Stimulated activated effector memory CD8-positive, alpha-beta T cell treated with anti-CD3 and anti-CD28 coated beads, Interleukin-12 subunit alpha, Interleukin-12 subunit beta, amount 100 ng/mL, for 72 hours (primary cell): ENCODE results near the gene RABL2B.
"Not testable (repeated sequence)": the region's sequence is repeated elsewhere in the genome, so short reads cannot be mapped to it uniquely, and the experiment has no call there.

ENCODE experiments used
- ATAC-seq: fragments of 150-1000 bp; cut with Tn5 transposase; 2 replicates; pipeline ENCODE4 v1.10.0; 2021
- DNase-seq, 2 donors: peaks; one replicate each; pipeline ENCODE4 v3.0.0; 2021 to 2022; ENCODE audit warnings: low spot score in 2 of 2
- H3K27ac Mint-ChIP-seq: one replicate; pipeline ENCODE4 v1.8.0; 2022; ENCODE audit warnings: mild to moderate bottlenecking, mixed read lengths
- H3K36me3 Mint-ChIP-seq: one replicate; pipeline ENCODE4 v1.8.0; 2022; ENCODE audit warnings: mild to moderate bottlenecking, mixed read lengths
- H3K4me1 Mint-ChIP-seq: one replicate; pipeline ENCODE4 v1.8.0; 2022; ENCODE audit warnings: mixed read lengths
- H3K4me3 Mint-ChIP-seq: one replicate; pipeline ENCODE4 v1.8.0; 2022; ENCODE audit warnings: mild to moderate bottlenecking, mixed read lengths
- H3K9me3 Mint-ChIP-seq: one replicate; pipeline ENCODE4 v1.8.0; 2022; ENCODE audit warnings: mixed read lengths

RABL2B gene

DNA sequence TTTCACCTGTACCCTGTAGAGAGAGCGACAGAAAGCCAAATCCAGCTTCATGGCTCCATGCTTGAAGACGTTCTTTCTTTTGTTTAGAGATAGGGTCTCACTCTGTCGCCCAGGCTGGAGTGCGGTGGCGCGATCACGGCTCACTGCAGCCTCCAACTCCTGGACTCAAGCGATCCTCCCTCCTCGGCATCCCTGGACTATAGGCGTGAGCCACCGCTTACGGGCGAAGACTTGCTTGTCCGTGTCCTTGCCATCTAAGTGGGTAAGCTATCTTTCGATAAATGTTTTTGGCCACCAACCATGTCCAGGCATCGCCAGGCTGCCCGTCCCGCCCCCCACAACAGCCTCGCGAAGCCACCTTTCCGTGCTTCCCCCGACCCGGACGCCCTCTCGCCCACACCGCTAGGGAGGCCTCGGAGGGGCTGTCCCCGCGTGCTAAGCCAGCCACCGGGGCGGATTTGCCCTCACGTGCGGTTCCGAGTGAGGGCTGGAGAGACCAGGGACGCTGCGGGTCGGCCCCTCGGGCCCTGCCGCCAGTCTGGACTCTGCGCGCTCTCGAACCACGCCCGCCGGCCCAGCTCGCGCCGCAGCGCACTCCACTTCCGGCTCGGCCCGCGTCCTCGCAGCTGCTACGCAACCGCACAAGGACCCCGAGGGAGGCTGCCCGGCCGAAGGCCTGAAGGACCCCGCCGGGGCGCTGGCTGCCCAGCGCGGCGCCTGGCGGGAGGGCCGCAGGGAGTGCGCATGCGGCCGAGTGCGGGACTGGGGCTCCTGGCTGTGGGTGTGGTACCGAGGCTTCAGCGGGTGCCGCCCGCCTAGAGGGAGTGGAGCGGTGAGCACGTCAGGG is at the start of gene RABL2B:
Gene RABL2B (minus strand): TSS at position 604 of the 847 bp plus-strand sequence. CDS start 1,342 bp downstream, outside the sequence.
- ATAC-seq (peak; percentile 95), DNase-seq (peak; percentile 93 to 97)
- peak within 1 kb of the TSS; percentile 79 for H3K27ac Mint-ChIP-seq
- peak within 1 kb of the TSS; percentile 79 for H3K4me3 Mint-ChIP-seq
- H3K4me1 Mint-ChIP-seq: peaks cover 13% of the 10 kb centered on the region
- H3K36me3 Mint-ChIP-seq, H3K9me3 Mint-ChIP-seq: not testable (repeated sequence)

- not testable (repeated sequence) for ATAC-seq, DNase-seq, H3K36me3 Mint-ChIP-seq, H3K4me3 Mint-ChIP-seq, H3K27ac Mint-ChIP-seq, H3K9me3 Mint-ChIP-seq
- H3K4me1 Mint-ChIP-seq: peaks cover 12% of the 10 kb centered on the region
Measured at GRCh38 chr22:50786936-50787335, 3.5 kb upstream of the RABL2B start.

DNA sequence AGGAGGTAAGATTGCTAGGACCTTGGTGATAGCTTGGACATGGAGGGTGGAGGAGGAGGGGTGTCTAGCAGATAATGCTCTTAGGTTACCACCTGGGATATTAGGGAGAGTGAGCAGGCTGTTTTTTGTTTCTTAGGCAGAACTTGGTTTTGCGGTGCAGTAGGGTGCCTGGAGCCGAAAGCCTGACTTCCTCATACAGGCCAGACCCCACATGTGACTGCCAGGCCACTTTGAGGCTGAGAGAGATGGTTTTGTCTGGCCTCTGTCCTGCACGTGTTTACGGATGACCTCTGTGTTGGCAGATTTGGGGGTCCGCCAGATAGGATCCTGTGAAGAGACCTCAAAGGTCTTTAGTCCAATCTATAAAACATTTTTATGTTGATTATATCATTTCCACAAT is 1.9 kb upstream of the RABL2B start:
- not testable (repeated sequence) for ATAC-seq, H3K4me3 Mint-ChIP-seq, H3K36me3 Mint-ChIP-seq, DNase-seq, H3K27ac Mint-ChIP-seq, H3K9me3 Mint-ChIP-seq
- peaks cover 13% of the 10 kb centered on the region for H3K4me1 Mint-ChIP-seq

- H3K36me3 Mint-ChIP-seq, H3K9me3 Mint-ChIP-seq, DNase-seq: not testable (repeated sequence)
- peak; percentile 12 for ATAC-seq
- H3K27ac Mint-ChIP-seq: peak overlapping the region; percentile 79
- peak overlapping the region; percentile 79 for H3K4me3 Mint-ChIP-seq
- peaks cover 13% of the 10 kb centered on the region for H3K4me1 Mint-ChIP-seq
Measured at GRCh38 chr22:50783880-50784276, 442 bp upstream of the RABL2B start.

- not testable (repeated sequence) for ATAC-seq, DNase-seq, H3K9me3 Mint-ChIP-seq, H3K36me3 Mint-ChIP-seq, H3K27ac Mint-ChIP-seq
- peaks cover 13% of the 10 kb centered on the region for H3K4me1 Mint-ChIP-seq
- H3K4me3 Mint-ChIP-seq: peak overlapping the region; percentile 79
Measured at GRCh38 chr22:50782253-50782652, 1.2 kb downstream of the RABL2B start.

DNA sequence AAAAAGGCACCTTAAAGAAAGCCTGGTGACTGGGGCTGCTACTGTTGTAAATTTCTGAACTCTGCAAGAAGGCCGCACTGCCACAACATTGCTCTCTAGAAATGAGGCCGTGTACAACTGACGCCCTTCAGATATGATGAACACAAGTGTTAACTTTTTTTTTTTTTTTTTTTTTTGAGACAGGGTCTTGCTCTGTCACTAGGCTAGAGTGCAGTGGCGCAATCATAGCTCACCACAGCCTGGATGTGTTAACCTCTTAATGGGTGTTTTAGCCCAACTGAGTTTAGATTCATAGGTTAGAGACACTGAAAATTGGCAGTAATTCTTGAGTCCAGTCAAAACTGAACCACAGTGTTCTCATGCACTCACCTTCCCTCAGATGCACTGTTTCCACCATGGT is 3.2 kb downstream of the RABL2B start:
- not testable (repeated sequence) for H3K9me3 Mint-ChIP-seq, DNase-seq, H3K27ac Mint-ChIP-seq, H3K4me3 Mint-ChIP-seq
- Mint-ChIP-seq H3K36me3 (peaks cover 15% of the 10 kb centered on the region), H3K4me1 (peaks cover 13% of the 10 kb centered on the region)
- ATAC-seq: peak; percentile 50

DNA sequence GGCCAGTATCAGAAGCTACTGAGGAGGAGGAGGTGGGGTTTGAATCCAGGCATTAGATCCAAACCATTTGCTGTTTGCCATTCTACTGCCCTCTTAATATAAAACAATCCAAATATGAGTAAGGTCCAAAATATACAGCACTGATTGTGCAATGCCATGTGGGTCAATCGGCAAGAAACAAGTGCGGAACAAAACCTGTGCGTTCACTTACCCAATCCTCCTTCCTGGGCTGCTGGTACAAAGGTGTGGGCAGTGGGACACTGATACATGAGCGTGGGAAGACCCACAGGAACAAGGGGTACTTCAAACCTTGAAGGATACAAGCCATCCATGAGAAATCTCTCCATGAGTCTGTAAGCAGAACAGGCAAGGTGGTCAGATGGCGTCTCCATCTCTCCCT is 5.8 kb downstream of the RABL2B start:
- not testable (repeated sequence) for H3K4me1 Mint-ChIP-seq, H3K27ac Mint-ChIP-seq, H3K4me3 Mint-ChIP-seq, H3K9me3 Mint-ChIP-seq, ATAC-seq, DNase-seq
- H3K36me3 Mint-ChIP-seq: peaks cover 15% of the 10 kb centered on the region

- H3K36me3 Mint-ChIP-seq: peaks cover 10% of the 10 kb centered on the region
- H3K4me1 Mint-ChIP-seq, H3K27ac Mint-ChIP-seq, H3K9me3 Mint-ChIP-seq, DNase-seq, ATAC-seq, H3K4me3 Mint-ChIP-seq: not testable (repeated sequence)
Measured at GRCh38 chr22:50775132-50775531, 8.3 kb downstream of the RABL2B start.

DNA sequence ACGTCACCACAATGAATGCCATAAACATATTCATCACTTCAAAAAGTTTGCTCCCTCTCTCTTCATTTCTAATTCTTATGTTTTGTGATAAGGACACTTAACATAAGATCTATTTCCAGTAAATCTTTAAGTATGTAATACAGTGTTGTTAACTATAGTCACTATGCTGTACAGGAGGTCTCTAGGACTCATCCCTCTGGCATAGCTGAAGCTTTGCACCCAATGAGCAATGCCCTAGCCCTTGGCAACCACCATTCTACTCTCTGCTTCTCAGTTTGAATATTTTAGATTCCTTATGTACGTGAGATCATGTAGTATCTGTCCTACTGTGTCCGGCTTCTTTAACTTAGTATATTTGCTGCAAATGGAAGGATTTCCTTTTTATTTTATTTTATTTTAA is 19.1 kb downstream of the RABL2B start:
- DNase-seq, H3K9me3 Mint-ChIP-seq, ATAC-seq, H3K36me3 Mint-ChIP-seq, H3K27ac Mint-ChIP-seq, H3K4me1 Mint-ChIP-seq, H3K4me3 Mint-ChIP-seq: not testable (repeated sequence)

DNA sequence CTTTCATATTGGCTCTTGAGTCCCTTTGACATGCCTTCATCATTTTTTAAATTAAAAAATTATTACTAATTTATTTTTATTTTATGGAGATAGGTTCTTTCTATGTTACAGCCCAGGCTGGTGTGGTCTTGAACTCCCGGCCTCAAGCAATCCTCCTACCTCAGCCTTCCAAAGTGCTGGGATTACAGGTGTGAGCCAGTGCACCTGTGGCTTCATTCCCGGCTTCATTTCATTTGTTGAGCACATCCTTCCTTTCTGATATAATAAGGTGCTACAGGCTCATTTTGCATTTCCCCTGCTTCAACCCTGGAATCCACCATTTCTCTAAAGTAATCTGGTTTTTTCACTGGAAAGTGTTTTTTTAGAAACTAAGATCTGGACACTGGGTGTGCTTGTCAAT is 21.6 kb downstream of the RABL2B start:
- DNase-seq, H3K27ac Mint-ChIP-seq, H3K36me3 Mint-ChIP-seq, H3K4me1 Mint-ChIP-seq, H3K9me3 Mint-ChIP-seq, ATAC-seq, H3K4me3 Mint-ChIP-seq: not testable (repeated sequence)

GRCh38 chr22:50759597-50760341 is 23.7 kb downstream of the RABL2B start:
- not testable (repeated sequence) for H3K4me1 Mint-ChIP-seq, ATAC-seq, H3K9me3 Mint-ChIP-seq, H3K27ac Mint-ChIP-seq, H3K36me3 Mint-ChIP-seq, H3K4me3 Mint-ChIP-seq, DNase-seq

- not testable (repeated sequence) for H3K36me3 Mint-ChIP-seq, H3K9me3 Mint-ChIP-seq, H3K4me1 Mint-ChIP-seq
- H3K27ac Mint-ChIP-seq: peak overlapping the region; percentile 88
- peak overlapping the region; percentile 94 for H3K4me3 Mint-ChIP-seq
- ATAC-seq (peak; percentile 74), DNase-seq (peak; percentile 27 to 74)
Measured at GRCh38 chr22:50756949-50757491, 26.4 kb downstream of the RABL2B start.

DNA sequence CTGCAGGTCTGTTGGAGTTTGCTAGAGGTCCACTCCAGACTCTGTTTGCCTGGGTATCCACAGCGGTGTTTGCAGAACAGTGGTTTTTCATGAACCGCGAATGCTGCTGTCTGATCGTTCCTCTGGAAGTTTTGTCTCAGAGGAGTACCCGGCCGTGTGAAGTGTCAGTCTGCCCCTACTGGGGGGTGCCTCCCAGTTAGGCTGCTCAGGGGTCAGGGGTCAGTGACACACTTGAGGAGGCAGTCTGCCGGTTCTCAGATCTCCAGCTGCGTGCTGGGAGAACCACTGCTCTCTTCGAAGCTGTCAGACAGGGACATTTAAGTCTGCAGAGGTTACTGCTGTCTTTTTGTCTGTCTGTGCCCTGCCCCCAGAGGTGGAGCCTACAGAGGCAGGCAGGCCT is 27.0 kb downstream of the RABL2B start:
- not testable (repeated sequence) for H3K4me1 Mint-ChIP-seq, ATAC-seq, H3K36me3 Mint-ChIP-seq, H3K9me3 Mint-ChIP-seq, DNase-seq
- Mint-ChIP-seq H3K27ac (peak overlapping the region; percentile 88), H3K4me3 (peak overlapping the region; percentile 94)

DNA sequence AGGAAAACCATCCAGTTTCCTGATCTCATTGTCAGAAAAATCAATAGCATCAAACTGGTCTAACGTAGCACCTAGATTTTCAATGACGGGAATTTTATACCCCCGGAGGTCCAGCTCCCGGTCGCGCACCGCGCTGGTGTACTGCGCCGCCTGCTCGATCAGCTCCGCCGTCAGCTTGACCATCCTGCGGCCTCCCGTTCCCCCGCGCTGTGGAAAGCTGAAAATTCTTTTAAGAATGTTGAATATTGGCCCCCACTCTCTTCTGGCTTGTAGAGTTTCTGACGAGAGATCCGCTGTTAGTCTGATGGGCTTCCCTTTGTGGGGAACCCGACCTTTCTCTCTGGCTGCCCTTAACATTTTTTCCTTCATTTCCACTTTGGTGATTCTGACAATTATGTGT is 28.2 kb downstream of the RABL2B start:
- not testable (repeated sequence) for H3K36me3 Mint-ChIP-seq, DNase-seq, H3K4me1 Mint-ChIP-seq, H3K4me3 Mint-ChIP-seq, H3K9me3 Mint-ChIP-seq, ATAC-seq, H3K27ac Mint-ChIP-seq

DNA sequence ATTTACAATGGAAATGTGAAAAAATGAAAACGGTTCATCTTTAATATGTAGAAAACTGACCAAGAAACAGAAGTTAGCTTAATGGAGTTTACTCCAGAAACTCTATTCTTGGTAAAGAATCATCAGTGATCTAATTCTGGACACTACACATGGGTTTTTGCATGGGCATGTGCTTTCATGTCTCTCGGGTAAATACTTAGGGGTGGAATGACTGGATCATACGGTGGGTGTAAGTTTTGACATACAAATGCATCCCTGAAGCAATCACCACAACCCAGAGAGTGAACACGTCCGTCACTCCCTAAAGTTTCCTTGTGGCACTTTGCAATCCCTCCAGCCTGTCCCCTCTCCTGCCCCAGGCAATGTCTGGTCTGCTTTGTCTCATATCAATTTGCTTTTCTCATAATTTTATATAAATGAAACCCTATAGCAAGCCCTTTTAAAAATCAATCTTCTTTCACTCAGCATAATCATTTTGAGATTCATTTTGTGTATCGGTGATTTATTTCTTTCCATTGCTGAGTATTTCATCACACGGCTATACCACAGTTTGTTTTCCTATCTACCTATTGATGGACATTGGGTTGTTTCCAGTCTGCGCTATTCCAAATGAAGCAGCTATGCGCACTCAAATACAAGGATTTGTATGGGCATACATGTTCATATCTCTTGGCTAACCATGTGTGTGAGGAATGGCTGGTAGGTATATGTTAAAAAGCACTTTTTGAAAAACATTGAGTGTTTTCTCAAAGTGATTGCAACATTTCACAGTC is 33.9 kb downstream of the RABL2B start:
- H3K36me3 Mint-ChIP-seq, H3K9me3 Mint-ChIP-seq, DNase-seq, ATAC-seq, H3K27ac Mint-ChIP-seq, H3K4me3 Mint-ChIP-seq, H3K4me1 Mint-ChIP-seq: not testable (repeated sequence)
